ENCODE results near the gene ZNF823.

Gene ZNF823

GRCh38 chr19:11754663-11755062, 15.9 kb upstream of the ZNF823 start:
- DNase-seq (ENCODE audit: low read depth in 1 of 2, low spot score in 1 of 2), result no peak
- no peaks in the 10 kb centered on the region for H3K27me3 ChIP-seq (ENCODE audit: insufficient read depth, poor library complexity, severe bottlenecking)
- H3K27ac ChIP-seq (replicated peaks), result no peak overlapping the region
- TF ChIP-seq GABPA (IDR thresholded peaks at IDR 0.05; ENCODE audit: low read depth) (no peak), REST (IDR thresholded peaks at IDR 0.05; ENCODE audit: insufficient replicate concordance, low read depth) (no peak), SPI1 (IDR thresholded peaks at IDR 0.05; ENCODE audit: borderline replicate concordance, low read depth) (no peak), POLR2AphosphoS5 (IDR thresholded peaks at IDR 0.05; ENCODE audit: low read depth) (no peak)
- TF ChIP-seq, protein P1, sequence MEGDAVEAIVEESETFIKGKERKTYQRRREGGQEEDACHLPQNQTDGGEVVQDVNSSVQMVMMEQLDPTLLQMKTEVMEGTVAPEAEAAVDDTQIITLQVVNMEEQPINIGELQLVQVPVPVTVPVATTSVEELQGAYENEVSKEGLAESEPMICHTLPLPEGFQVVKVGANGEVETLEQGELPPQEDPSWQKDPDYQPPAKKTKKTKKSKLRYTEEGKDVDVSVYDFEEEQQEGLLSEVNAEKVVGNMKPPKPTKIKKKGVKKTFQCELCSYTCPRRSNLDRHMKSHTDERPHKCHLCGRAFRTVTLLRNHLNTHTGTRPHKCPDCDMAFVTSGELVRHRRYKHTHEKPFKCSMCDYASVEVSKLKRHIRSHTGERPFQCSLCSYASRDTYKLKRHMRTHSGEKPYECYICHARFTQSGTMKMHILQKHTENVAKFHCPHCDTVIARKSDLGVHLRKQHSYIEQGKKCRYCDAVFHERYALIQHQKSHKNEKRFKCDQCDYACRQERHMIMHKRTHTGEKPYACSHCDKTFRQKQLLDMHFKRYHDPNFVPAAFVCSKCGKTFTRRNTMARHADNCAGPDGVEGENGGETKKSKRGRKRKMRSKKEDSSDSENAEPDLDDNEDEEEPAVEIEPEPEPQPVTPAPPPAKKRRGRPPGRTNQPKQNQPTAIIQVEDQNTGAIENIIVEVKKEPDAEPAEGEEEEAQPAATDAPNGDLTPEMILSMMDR (IDR thresholded peaks at IDR 0.05; ENCODE audit: insufficient read depth, low read length), result no peak
- no peak overlapping the region for H3K4me3 ChIP-seq (replicated peaks; ENCODE audit: insufficient read depth, low read length)

DNA sequence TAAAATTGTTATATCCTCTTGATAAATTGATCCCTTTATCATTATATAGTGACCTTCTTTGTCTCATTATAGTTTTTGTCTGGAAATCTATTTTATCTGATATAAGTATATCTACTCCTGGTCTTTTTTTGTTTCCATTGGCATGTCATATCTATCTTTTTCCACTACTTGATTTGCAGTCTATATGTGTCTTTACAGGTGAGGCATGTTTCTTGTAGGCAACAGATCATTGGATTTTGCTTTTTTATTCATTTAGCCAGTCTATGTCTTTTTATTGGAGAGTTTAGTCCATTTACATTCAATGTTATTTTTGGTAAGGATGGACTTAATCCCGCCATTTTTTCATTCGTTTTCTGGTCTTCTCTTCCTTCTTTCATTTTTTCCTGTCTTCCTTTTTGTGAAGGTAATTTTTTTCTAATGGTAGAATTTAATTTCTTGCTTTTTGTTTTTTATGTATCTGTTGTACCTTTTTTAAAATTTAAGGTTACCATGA, 13.5 kb upstream of the ZNF823 start:
- DNase-seq (ENCODE audit: low read depth in 1 of 2, low spot score in 1 of 2), result no peak
- no peaks in the 10 kb centered on the region for H3K27me3 ChIP-seq (ENCODE audit: insufficient read depth, poor library complexity, severe bottlenecking)
- H3K27ac ChIP-seq (replicated peaks), result no peak overlapping the region
- H3K4me3 ChIP-seq (replicated peaks; ENCODE audit: insufficient read depth, low read length), result no peak overlapping the region
- TF ChIP-seq REST (IDR thresholded peaks at IDR 0.05; ENCODE audit: insufficient replicate concordance, low read depth), result no peak
- TF ChIP-seq SPI1 (IDR thresholded peaks at IDR 0.05; ENCODE audit: borderline replicate concordance, low read depth), result no peak
- no peak for TF ChIP-seq POLR2AphosphoS5 (IDR thresholded peaks at IDR 0.05; ENCODE audit: low read depth)
- no peak for TF ChIP-seq GABPA (IDR thresholded peaks at IDR 0.05; ENCODE audit: low read depth)
- TF ChIP-seq, protein P1 (IDR thresholded peaks at IDR 0.05; ENCODE audit: insufficient read depth, low read length), result no peak

GRCh38 chr19:11749751-11750150, 11.0 kb upstream of the ZNF823 start:
- Histone ChIP-seq H3K27ac (replicated peaks) (no peak overlapping the region), H3K27me3 (ENCODE audit: insufficient read depth, poor library complexity, severe bottlenecking) (no peaks in the 10 kb centered on the region), H3K4me3 (replicated peaks; ENCODE audit: insufficient read depth, low read length) (no peak overlapping the region)
- TF ChIP-seq GABPA (IDR thresholded peaks at IDR 0.05; ENCODE audit: low read depth) (no peak), SPI1 (IDR thresholded peaks at IDR 0.05; ENCODE audit: borderline replicate concordance, low read depth) (no peak), POLR2AphosphoS5 (IDR thresholded peaks at IDR 0.05; ENCODE audit: low read depth) (no peak), REST (IDR thresholded peaks at IDR 0.05; ENCODE audit: insufficient replicate concordance, low read depth) (no peak)
- TF ChIP-seq, protein P1 (IDR thresholded peaks at IDR 0.05; ENCODE audit: insufficient read depth, low read length), result no peak
- DNase-seq (ENCODE audit: low read depth in 1 of 2, low spot score in 1 of 2), result no peak

All from HL-60 (cell line).